Thoracic aorta (tissue), 2 donors: Measurements from ENCODE around the gene TSPAN11. TPM values are rescaled to one million over a fixed set of nuclear protein-coding genes. Genes with fewer than 3 reads are reported as not detected.

ENCODE experiments used
- ATAC-seq: fragments of 150-250 bp; one replicate; pipeline ENCODE4 v1.8.0; 2017; ENCODE audit warnings: low read depth; ENCODE audit not compliant: insufficient number of reproducible peaks, low FRiP score
- DNase-seq: peaks from one replicate; pipeline ENCODE4 v3.0.0-alpha.2; 2020; ENCODE audit warnings: low spot score
- H3K27ac ChIP-seq, 2 donors: fragments of 200-600 bp; sonication (generic); 1 replicate in 1 of 2; 2 replicates in 1 of 2; pipeline ENCODE4 v1.5.1; 2016; ENCODE audit warnings: mild to moderate bottlenecking in 2 of 2, moderate library complexity in 2 of 2
- H3K27me3 ChIP-seq: fragments of 200-600 bp; sonication (generic); replicated peaks from 2 replicates; pipeline ENCODE4 v1.6.0; 2016; ENCODE audit warnings: mild to moderate bottlenecking; ENCODE audit not compliant: insufficient read depth
- H3K36me3 ChIP-seq: fragments of 200-600 bp; sonication (generic); one replicate; pipeline ENCODE4 v1.5.1; 2016
- H3K4me1 ChIP-seq, 2 donors: fragments of 200-600 bp; sonication (generic); 1 replicate in 1 of 2; 2 replicates in 1 of 2; pipeline versions ENCODE4 v1.5.1 to v1.6.0; 2016; ENCODE audit warnings: low read depth in 2 of 2, mild to moderate bottlenecking in 1 of 2; ENCODE audit not compliant: control insufficient read depth in 1 of 2
- H3K4me3 ChIP-seq: fragments of 200-600 bp; sonication (generic); 2 replicates; pipeline ENCODE4 v1.5.1; 2016; ENCODE audit warnings: mild to moderate bottlenecking
- H3K9me3 ChIP-seq: fragments of 200-600 bp; sonication (generic); 2 replicates; pipeline ENCODE4 v1.5.1; 2016
- total RNA-seq, 2 donors: library from RNA; depleted of rRNA; stranded (reverse); fragments of >200 nt; gene quantifications; one replicate each; pipeline versions ENCODE4 v1.1.0 to v1.2.3, GENCODE V29; 2016
- TF ChIP-seq, protein P1 (sequence below): fragments of 200-600 bp; sonication (generic); IDR thresholded peaks from one replicate; pipeline ENCODE4 v1.5.1; 2019; ENCODE audit warnings: antibody characterized with exemption

The TSPAN11 gene
- total RNA-seq, 2 donors from 2014 or later = 0.41 to 3.0 TPM

- H3K9me3 ChIP-seq = no peaks in the 10 kb centered on the region
- TF ChIP-seq, protein P1, sequence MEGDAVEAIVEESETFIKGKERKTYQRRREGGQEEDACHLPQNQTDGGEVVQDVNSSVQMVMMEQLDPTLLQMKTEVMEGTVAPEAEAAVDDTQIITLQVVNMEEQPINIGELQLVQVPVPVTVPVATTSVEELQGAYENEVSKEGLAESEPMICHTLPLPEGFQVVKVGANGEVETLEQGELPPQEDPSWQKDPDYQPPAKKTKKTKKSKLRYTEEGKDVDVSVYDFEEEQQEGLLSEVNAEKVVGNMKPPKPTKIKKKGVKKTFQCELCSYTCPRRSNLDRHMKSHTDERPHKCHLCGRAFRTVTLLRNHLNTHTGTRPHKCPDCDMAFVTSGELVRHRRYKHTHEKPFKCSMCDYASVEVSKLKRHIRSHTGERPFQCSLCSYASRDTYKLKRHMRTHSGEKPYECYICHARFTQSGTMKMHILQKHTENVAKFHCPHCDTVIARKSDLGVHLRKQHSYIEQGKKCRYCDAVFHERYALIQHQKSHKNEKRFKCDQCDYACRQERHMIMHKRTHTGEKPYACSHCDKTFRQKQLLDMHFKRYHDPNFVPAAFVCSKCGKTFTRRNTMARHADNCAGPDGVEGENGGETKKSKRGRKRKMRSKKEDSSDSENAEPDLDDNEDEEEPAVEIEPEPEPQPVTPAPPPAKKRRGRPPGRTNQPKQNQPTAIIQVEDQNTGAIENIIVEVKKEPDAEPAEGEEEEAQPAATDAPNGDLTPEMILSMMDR = no peak
- DNase-seq (no peak), ATAC-seq (no peak)
- no peaks in the 10 kb centered on the region for H3K27me3 ChIP-seq
- no peaks in the 10 kb centered on the region for H3K4me1 ChIP-seq
- no peak overlapping the region for H3K27ac ChIP-seq
- no peak overlapping the region for H3K4me3 ChIP-seq
- H3K36me3 ChIP-seq = no peaks in the 10 kb centered on the region
These were observed 64.2 kb downstream of the TSPAN11 start for GRCh38 chr12:30990776-30991175.

DNA sequence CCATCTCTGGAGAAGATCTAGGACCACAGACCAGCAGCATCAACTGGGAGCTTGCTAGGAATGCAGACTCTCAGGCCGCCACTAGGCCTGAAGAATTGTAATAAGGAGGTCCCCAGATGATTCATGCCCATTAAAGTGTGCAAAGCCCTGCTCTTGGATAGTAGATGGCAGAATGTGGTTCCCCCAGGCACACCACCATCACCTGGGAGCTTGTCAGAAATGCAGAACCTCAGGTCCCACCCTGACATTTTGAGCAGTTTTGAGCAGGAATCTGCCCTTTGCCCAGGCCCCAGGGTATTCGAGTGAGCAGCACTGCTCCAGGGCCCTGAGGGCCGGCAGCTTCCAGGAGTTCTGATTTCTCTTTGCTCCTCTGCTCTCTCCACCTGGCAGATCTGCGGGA is 64.9 kb downstream of the TSPAN11 start:
- no peak overlapping the region for H3K27ac ChIP-seq
- H3K9me3 ChIP-seq = no peaks in the 10 kb centered on the region
- TF ChIP-seq, protein P1 = no peak
- no peaks in the 10 kb centered on the region for H3K4me1 ChIP-seq
- no peak overlapping the region for H3K4me3 ChIP-seq
- no peak for DNase-seq
- no peaks in the 10 kb centered on the region for H3K27me3 ChIP-seq
- no peaks in the 10 kb centered on the region for H3K36me3 ChIP-seq
- no peak for ATAC-seq

- DNase-seq (no peak), ATAC-seq (no peak)
- H3K36me3 ChIP-seq = no peaks in the 10 kb centered on the region
- TF ChIP-seq, protein P1 = no peak
- H3K4me3 ChIP-seq = no peak overlapping the region
- no peaks in the 10 kb centered on the region for H3K9me3 ChIP-seq
- no peak overlapping the region for H3K27ac ChIP-seq
- no peaks in the 10 kb centered on the region for H3K4me1 ChIP-seq
- H3K27me3 ChIP-seq = no peaks in the 10 kb centered on the region
These were observed 65.8 kb downstream of the TSPAN11 start for GRCh38 chr12:30992381-30992780.

DNA sequence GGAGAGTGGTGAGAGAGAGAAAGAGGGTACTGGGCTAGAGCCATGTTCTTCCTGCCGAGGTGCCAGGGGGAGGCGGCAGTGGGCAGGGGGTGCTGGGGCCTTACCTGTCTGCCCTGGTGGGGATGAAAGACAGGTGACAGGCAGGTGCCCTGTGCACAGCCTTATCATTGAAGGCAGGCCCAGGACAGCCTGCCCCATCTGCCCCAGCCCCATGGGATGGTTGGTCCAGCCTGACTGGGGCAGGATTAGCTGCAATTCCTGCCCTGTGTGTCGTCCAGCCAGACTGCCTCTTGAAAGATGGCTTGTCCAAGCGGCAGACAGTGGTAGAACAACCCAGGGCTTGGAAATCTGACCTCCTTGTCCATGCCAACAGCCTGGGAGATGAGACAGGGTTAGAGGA is 67.2 kb downstream of the TSPAN11 start:
- Histone ChIP-seq H3K9me3 (no peaks in the 10 kb centered on the region), H3K27ac (no peak overlapping the region), H3K27me3 (no peaks in the 10 kb centered on the region), H3K4me3 (no peak overlapping the region), H3K36me3 (no peaks in the 10 kb centered on the region), H3K4me1 (no peaks in the 10 kb centered on the region)
- no peak for ATAC-seq
- TF ChIP-seq, protein P1 = no peak
- no peak for DNase-seq

GRCh38 chr12:30994274-30994673 is 67.7 kb downstream of the TSPAN11 start:
- Histone ChIP-seq H3K4me1 (no peaks in the 10 kb centered on the region), H3K27ac (no peak overlapping the region), H3K27me3 (no peaks in the 10 kb centered on the region), H3K36me3 (no peaks in the 10 kb centered on the region), H3K9me3 (no peaks in the 10 kb centered on the region), H3K4me3 (no peak overlapping the region)
- TF ChIP-seq, protein P1 = no peak
- DNase-seq (no peak), ATAC-seq (no peak)
